Measurements from ENCODE around the gene NID2. TPM values are rescaled to one million over a fixed set of nuclear protein-coding genes. Genes with fewer than 3 reads are reported as not detected.

NID2 gene
- total RNA-seq, 1 donor from 2014 or later, result 24.7 TPM

- Histone ChIP-seq H3K27ac (no peak overlapping the region), H3K9me3 (ENCODE audit: low read depth) (no peaks in the 10 kb centered on the region), H3K9ac (no peak overlapping the region), H3K79me2 (ENCODE audit: low read depth) (no peaks in the 10 kb centered on the region), H3F3A (ENCODE audit: low read depth) (no peaks in the 10 kb centered on the region), H3K4me2 (no peak overlapping the region), H3K27me3 (no peaks in the 10 kb centered on the region), H4K20me1 (ENCODE audit: low read depth) (no peaks in the 10 kb centered on the region), H2AFZ (replicated peaks) (no peak overlapping the region), H3K4me1 (no peaks in the 10 kb centered on the region), H3K36me3 (no peaks in the 10 kb centered on the region), H3K4me3 (no peak overlapping the region)
- no peak overlapping the region for H3K4me3 Mint-ChIP-seq
- H3K27ac Mint-ChIP-seq, result no peak overlapping the region
- TF ChIP-seq CTCF (IDR thresholded peaks at IDR 0.05) (no peak), EZH2phosphoT487 (IDR thresholded peaks at IDR 0.05) (no peak), EZH2 (IDR thresholded peaks at IDR 0.05) (no peak)
- DNase-seq (ENCODE audit: low spot score), result no peak
- H3K9me3 Mint-ChIP-seq, result peaks cover 36% of the 10 kb centered on the region
- peaks cover 39% of the 10 kb centered on the region for H3K36me3 Mint-ChIP-seq
- no peaks in the 10 kb centered on the region for H3K4me1 Mint-ChIP-seq
- H3K27me3 Mint-ChIP-seq (ENCODE audit: insufficient read depth, low read depth), result no peaks in the 10 kb centered on the region
These were observed 108.9 kb downstream of the NID2 start for GRCh38 chr14:51959928-51960327.

GRCh38 chr14:51957950-51958349 is 110.9 kb downstream of the NID2 start:
- H3F3A ChIP-seq (ENCODE audit: low read depth), result peaks cover 5% of the 10 kb centered on the region
- DNase-seq (ENCODE audit: low spot score), result no peak
- peaks cover 36% of the 10 kb centered on the region for H3K9me3 Mint-ChIP-seq
- H3K4me3 Mint-ChIP-seq, result no peak overlapping the region
- no peaks in the 10 kb centered on the region for H3K36me3 ChIP-seq
- H4K20me1 ChIP-seq (ENCODE audit: low read depth), result no peaks in the 10 kb centered on the region
- H3K27me3 ChIP-seq, result no peaks in the 10 kb centered on the region
- H3K4me1 Mint-ChIP-seq, result peaks cover 8% of the 10 kb centered on the region
- peaks cover 42% of the 10 kb centered on the region for H3K36me3 Mint-ChIP-seq
- H3K4me1 ChIP-seq, result peaks cover 12% of the 10 kb centered on the region
- no peak overlapping the region for H3K9ac ChIP-seq
- H3K9me3 ChIP-seq (ENCODE audit: low read depth), result no peaks in the 10 kb centered on the region
- TF ChIP-seq EZH2phosphoT487 (IDR thresholded peaks at IDR 0.05) (no peak), CTCF (IDR thresholded peaks at IDR 0.05) (no peak), EZH2 (IDR thresholded peaks at IDR 0.05) (no peak)
- no peak overlapping the region for H3K27ac ChIP-seq
- no peak overlapping the region for H3K4me2 ChIP-seq
- H3K27me3 Mint-ChIP-seq (ENCODE audit: insufficient read depth, low read depth), result no peaks in the 10 kb centered on the region
- no peak overlapping the region for H2AFZ ChIP-seq (replicated peaks)
- H3K27ac Mint-ChIP-seq, result no peak overlapping the region
- no peaks in the 10 kb centered on the region for H3K79me2 ChIP-seq (ENCODE audit: low read depth)
- no peak overlapping the region for H3K4me3 ChIP-seq

Other genes with a start within 250 kb of the NID2 start
- gene GNG2, start 208.4 kb downstream of the NID2 start, total RNA-seq (ENCODE audit: low replicate concordance), result 44.4 and 56.8 TPM in 2 replicates
- gene RTRAF, start 79.5 kb downstream of the NID2 start, total RNA-seq (ENCODE audit: low replicate concordance), result 149 and 414 TPM in 2 replicates
- 0.58 and 0.71 TPM in 2 replicates for gene PTGDR, start 198.6 kb upstream of the NID2 start, total RNA-seq (ENCODE audit: low replicate concordance)
- not detected in 2 replicates for gene PTGER2, start 245.3 kb upstream of the NID2 start, total RNA-seq (ENCODE audit: low replicate concordance)